ENCODE data around the gene PPP6R3.
"Not testable (repeated sequence)": the region's sequence is repeated elsewhere in the genome, so short reads cannot be mapped to it uniquely, and the experiment has no call there.

DNA sequence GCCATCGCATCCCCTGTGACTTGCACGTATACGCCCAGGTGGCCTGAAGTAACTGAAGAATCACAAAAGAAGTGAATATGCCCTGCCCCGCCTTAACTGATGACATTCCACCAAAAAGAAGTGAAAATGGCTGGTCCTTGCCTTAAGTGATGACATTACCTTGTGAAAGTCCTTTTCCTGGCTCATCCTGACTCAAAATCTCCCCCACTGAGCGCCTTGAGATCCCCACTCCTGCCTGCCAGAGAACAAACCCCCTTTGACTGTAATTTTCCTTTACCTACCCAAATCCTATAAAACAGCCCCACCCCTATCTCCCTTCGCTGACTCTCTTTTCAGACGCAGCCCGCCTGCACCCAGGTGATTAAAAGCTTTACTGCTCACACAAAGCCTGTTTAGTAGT is 171.8 kb downstream of the PPP6R3 start:
- TF ChIP-seq POLR2A (IDR thresholded peaks at IDR 0.05), result not testable (repeated sequence)
- TF ChIP-seq, protein P1, sequence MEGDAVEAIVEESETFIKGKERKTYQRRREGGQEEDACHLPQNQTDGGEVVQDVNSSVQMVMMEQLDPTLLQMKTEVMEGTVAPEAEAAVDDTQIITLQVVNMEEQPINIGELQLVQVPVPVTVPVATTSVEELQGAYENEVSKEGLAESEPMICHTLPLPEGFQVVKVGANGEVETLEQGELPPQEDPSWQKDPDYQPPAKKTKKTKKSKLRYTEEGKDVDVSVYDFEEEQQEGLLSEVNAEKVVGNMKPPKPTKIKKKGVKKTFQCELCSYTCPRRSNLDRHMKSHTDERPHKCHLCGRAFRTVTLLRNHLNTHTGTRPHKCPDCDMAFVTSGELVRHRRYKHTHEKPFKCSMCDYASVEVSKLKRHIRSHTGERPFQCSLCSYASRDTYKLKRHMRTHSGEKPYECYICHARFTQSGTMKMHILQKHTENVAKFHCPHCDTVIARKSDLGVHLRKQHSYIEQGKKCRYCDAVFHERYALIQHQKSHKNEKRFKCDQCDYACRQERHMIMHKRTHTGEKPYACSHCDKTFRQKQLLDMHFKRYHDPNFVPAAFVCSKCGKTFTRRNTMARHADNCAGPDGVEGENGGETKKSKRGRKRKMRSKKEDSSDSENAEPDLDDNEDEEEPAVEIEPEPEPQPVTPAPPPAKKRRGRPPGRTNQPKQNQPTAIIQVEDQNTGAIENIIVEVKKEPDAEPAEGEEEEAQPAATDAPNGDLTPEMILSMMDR (IDR thresholded peaks at IDR 0.05), result not testable (repeated sequence)

Data from uterus (tissue), 2 donors.